A549 (cell line): ENCODE results near the gene CHMP3.

Source experiments
- CEBPB ChIP-seq, 2 experiments: fragments of >200 bp in 1 of 2; sonication (Bioruptor Twin) in 1 of 2; formaldehyde crosslinking in 1 of 2; IDR thresholded peaks; 2 replicates each; pipeline ENCODE4 v1.6.1; 2012 to 2016
- CHD2 ChIP-seq: fragments of 150-350 bp; IDR thresholded peaks from 2 replicates; pipeline ENCODE4 v1.6.1; 2014; ENCODE audit warnings: low read length; ENCODE audit not compliant: partially characterized antibody
- CTCF ChIP-seq: fragments of >200 bp; sonication (Bioruptor Twin); formaldehyde crosslinking; IDR thresholded peaks from 3 replicates; pipeline ENCODE4 v1.5.1; 2016
- E2F6 ChIP-seq: IDR thresholded peaks from 2 replicates; pipeline ENCODE4 v1.6.1; 2012; ENCODE audit warnings: low read depth, borderline replicate concordance
- JUN ChIP-seq, 2 experiments: fragments of >200 bp; sonication (Bioruptor Twin); formaldehyde crosslinking; IDR thresholded peaks; 2 replicates in 1 of 2; 3 replicates in 1 of 2; pipeline ENCODE4 v1.6.1; 2016 to 2017
- KDM1A ChIP-seq: fragments of 200-600 bp; sonication (generic); IDR thresholded peaks from 2 replicates; pipeline ENCODE4 v1.6.1; 2016; ENCODE audit warnings: low read depth, mild to moderate bottlenecking
- MAFK ChIP-seq: fragments of 450-650 bp; IDR thresholded peaks from 2 replicates; pipeline ENCODE4 v1.6.1; 2014; ENCODE audit not compliant: partially characterized antibody
- MAX ChIP-seq: IDR thresholded peaks from 2 replicates; pipeline ENCODE4 v1.6.1; 2012
- MYC ChIP-seq: IDR thresholded peaks from 2 replicates; pipeline ENCODE4 v1.6.1; 2012; ENCODE audit warnings: mild to moderate bottlenecking, inconsistent platforms, low read length, improper control_type of control experiment, borderline replicate concordance
- NR3C1 ChIP-seq: fragments of >200 bp; sonication (Bioruptor Twin); formaldehyde crosslinking; IDR thresholded peaks from 3 replicates; pipeline ENCODE4 v1.6.1; 2017
- POLR2A ChIP-seq: IDR thresholded peaks from 2 replicates; pipeline ENCODE4 v1.6.1; 2012; ENCODE audit warnings: mild to moderate bottlenecking, low read length
- RCOR1 ChIP-seq: fragments of 150-350 bp; IDR thresholded peaks from 2 replicates; pipeline ENCODE4 v1.6.1; 2014; ENCODE audit warnings: antibody characterized with exemption, low read length, low read depth

- TF ChIP-seq CHD2, result no peak
- peak; percentile 57 for TF ChIP-seq POLR2A
- no peak for TF ChIP-seq CTCF
- peak; percentile 56 to 95; a peak in 4 of 5 replicates for TF ChIP-seq JUN (IDR thresholded peaks at IDR 0.05)
- peak; percentile 14; the same call in 1 of the 2 replicates for TF ChIP-seq MYC
- TF ChIP-seq MAFK, result peak; percentile 95
- TF ChIP-seq CEBPB (IDR thresholded peaks at IDR 0.05), result no peak
- TF ChIP-seq NR3C1, result no peak
- TF ChIP-seq RCOR1, result no peak
- peak; percentile 98 for TF ChIP-seq MAX
- no peak for TF ChIP-seq KDM1A
- peak; percentile 97 for TF ChIP-seq E2F6
These were observed at the start of gene CHMP3 for GRCh38 chr2:86562922-86563649.
